Astrocyte (in vitro differentiated cells and primary cell): Measurements from ENCODE around the gene COL5A1. TPM values are rescaled to one million over a fixed set of nuclear protein-coding genes. Genes with fewer than 3 reads are reported as not detected.

ENCODE experiments used
- DNase-seq: peaks from one replicate; pipeline ENCODE4 v3.0.0-alpha.2; 2010; ENCODE audit warnings: low read depth
- FAIRE-seq: peaks from 2 replicates; lab custom pipeline; 2011; peaks lifted over from hg19 to GRCh38; lab: Jason Lieb, UNC
- H2AFZ ChIP-seq: 2 replicates; pipeline ENCODE4 v1.6.0; 2012; ENCODE audit warnings: low read depth, low read length, inconsistent platforms
- H3K27ac ChIP-seq: 2 replicates; pipeline ENCODE4 v1.5.1; 2011; ENCODE audit warnings: low read depth, low read length, inconsistent platforms
- H3K27me3 ChIP-seq: 2 replicates; pipeline ENCODE4 v1.6.0; 2011; ENCODE audit warnings: low read length, inconsistent platforms; ENCODE audit not compliant: insufficient read depth
- H3K36me3 ChIP-seq: 2 replicates; pipeline ENCODE4 v1.5.1; 2011; ENCODE audit warnings: low read length, inconsistent platforms; ENCODE audit not compliant: insufficient read depth
- H3K4me1 ChIP-seq: 2 replicates; pipeline ENCODE4 v1.5.1; 2011; ENCODE audit warnings: low read length, inconsistent platforms; ENCODE audit not compliant: insufficient read depth
- H3K4me2 ChIP-seq: 2 replicates; pipeline ENCODE4 v1.6.0; 2012; ENCODE audit warnings: low read length, inconsistent platforms
- H3K4me3 ChIP-seq: 2 replicates; pipeline ENCODE4 v1.5.1; 2011; ENCODE audit warnings: low read depth, mild to moderate bottlenecking, low read length, inconsistent platforms; ENCODE audit not compliant: insufficient read depth
- H3K79me2 ChIP-seq: 2 replicates; pipeline ENCODE4 v1.6.0; 2012; ENCODE audit warnings: mild to moderate bottlenecking, low read length, inconsistent platforms; ENCODE audit not compliant: insufficient read depth
- H3K9ac ChIP-seq: 2 replicates; pipeline ENCODE4 v1.6.0; 2012; ENCODE audit warnings: mild to moderate bottlenecking, low read length, inconsistent platforms
- H3K9me3 ChIP-seq: 2 replicates; pipeline ENCODE4 v1.5.1; 2012; ENCODE audit warnings: low read depth, mild to moderate bottlenecking, low read length, inconsistent platforms; ENCODE audit not compliant: insufficient read depth
- H4K20me1 ChIP-seq: 2 replicates; pipeline ENCODE4 v1.6.0; 2012; ENCODE audit warnings: low read length, inconsistent platforms; ENCODE audit not compliant: insufficient read depth
- H3K27ac Mint-ChIP-seq: one replicate; pipeline ENCODE4 v1.8.0; 2021; ENCODE audit warnings: mild to moderate bottlenecking, mixed read lengths; ENCODE audit not compliant: unreplicated experiment
- H3K27me3 Mint-ChIP-seq: one replicate; pipeline ENCODE4 v1.8.0; 2021; ENCODE audit warnings: low read depth, mixed read lengths; ENCODE audit not compliant: unreplicated experiment
- H3K36me3 Mint-ChIP-seq: one replicate; pipeline ENCODE4 v1.8.0; 2021; ENCODE audit warnings: low read depth, mixed read lengths; ENCODE audit not compliant: unreplicated experiment
- H3K4me1 Mint-ChIP-seq: one replicate; pipeline ENCODE4 v1.8.0; 2021; ENCODE audit warnings: low read depth, mixed read lengths; ENCODE audit not compliant: unreplicated experiment
- H3K4me3 Mint-ChIP-seq: one replicate; pipeline ENCODE4 v1.8.0; 2021; ENCODE audit warnings: mild to moderate bottlenecking, moderate library complexity, mixed read lengths; ENCODE audit not compliant: unreplicated experiment
- H3K9me3 Mint-ChIP-seq: one replicate; pipeline ENCODE4 v1.8.0; 2021; ENCODE audit warnings: mild to moderate bottlenecking, mixed read lengths; ENCODE audit not compliant: unreplicated experiment
- CTCF ChIP-seq: IDR thresholded peaks from 2 replicates; pipeline ENCODE4 v1.5.1; 2011; ENCODE audit warnings: low read depth, mild to moderate bottlenecking, inconsistent platforms, low read length, moderate library complexity; ENCODE audit not compliant: insufficient read depth
- EZH2 ChIP-seq: IDR thresholded peaks from 2 replicates; pipeline ENCODE4 v1.6.1; 2012; ENCODE audit warnings: mild to moderate bottlenecking, low read length, inconsistent platforms; ENCODE audit not compliant: insufficient read depth
- total RNA-seq: library from RNA; stranded (reverse); gene quantifications from 2 replicates; pipeline ENCODE4 v1.2.1, GENCODE V29; 2021

The COL5A1 gene
- total RNA-seq, 1 donor from 2014 or later: 1,055 TPM

GRCh38 chr9:134624621-134625181 lies 16.9 kb upstream of the COL5A1 start:
- TF ChIP-seq EZH2 (no peak), CTCF (no peak)
- Mint-ChIP-seq H3K27me3 (peaks cover 7% of the 10 kb centered on the region), H3K9me3 (peaks cover 3% of the 10 kb centered on the region), H3K4me1 (peaks cover 55% of the 10 kb centered on the region), H3K36me3 (no peaks in the 10 kb centered on the region), H3K27ac (peak overlapping the region; percentile 97), H3K4me3 (peak overlapping the region; percentile 75)
- no peak overlapping the region for H2AFZ ChIP-seq
- H3K36me3 ChIP-seq: no peaks in the 10 kb centered on the region
- peaks cover 53% of the 10 kb centered on the region for H3K4me1 ChIP-seq
- H4K20me1 ChIP-seq: no peaks in the 10 kb centered on the region
- H3K4me3 ChIP-seq: no peak overlapping the region
- DNase-seq (peak; percentile 89), FAIRE-seq (peak; percentile 97)
- no peaks in the 10 kb centered on the region for H3K79me2 ChIP-seq
- no peaks in the 10 kb centered on the region for H3K9me3 ChIP-seq
- H3K4me2 ChIP-seq: peak overlapping the region; percentile 71
- no peaks in the 10 kb centered on the region for H3K27me3 ChIP-seq
- H3K9ac ChIP-seq: peak overlapping the region; percentile 78
- peak overlapping the region; percentile 95 for H3K27ac ChIP-seq

DNA sequence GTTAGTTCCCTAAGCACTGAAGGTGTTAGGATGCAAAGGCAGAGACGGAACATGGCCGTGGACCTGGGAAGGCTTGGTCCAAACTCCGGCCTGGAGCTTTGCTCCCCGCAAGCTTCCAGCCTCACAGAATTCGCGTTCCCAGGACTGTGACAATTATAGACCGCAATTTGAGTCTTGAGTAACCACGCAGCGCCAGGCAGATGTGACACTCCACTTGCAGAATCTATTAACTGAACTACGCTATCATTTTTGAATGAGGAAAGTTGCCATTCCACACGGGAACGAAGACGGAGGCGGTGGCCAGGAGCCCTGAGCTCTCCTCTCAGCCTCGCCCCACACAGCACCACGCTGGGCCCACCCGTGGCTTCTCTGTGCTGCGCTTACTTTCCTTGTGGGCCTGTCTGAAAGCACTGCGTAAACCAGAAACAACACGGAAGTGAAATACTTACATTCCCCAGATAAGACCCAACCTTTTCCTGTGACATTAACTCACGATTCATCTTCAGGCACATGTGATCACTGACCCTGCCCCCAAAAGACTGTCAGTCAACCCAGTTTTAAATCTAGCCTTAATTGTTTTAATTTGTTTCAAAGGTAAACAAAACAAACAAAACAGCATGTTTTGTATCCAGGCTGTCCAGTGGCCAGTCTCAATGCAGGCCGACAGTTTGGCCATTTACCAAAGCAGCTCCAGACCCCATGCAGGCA lies 16.1 kb upstream of the COL5A1 start:
- Mint-ChIP-seq H3K27ac (peak overlapping the region; percentile 97), H3K4me1 (peaks cover 54% of the 10 kb centered on the region), H3K36me3 (no peaks in the 10 kb centered on the region), H3K4me3 (peak overlapping the region; percentile 64), H3K27me3 (peaks cover 9% of the 10 kb centered on the region), H3K9me3 (peaks cover 3% of the 10 kb centered on the region)
- DNase-seq: peak; percentile 74
- H3K4me1 ChIP-seq: peaks cover 53% of the 10 kb centered on the region
- H3K9me3 ChIP-seq: no peaks in the 10 kb centered on the region
- no peaks in the 10 kb centered on the region for H3K79me2 ChIP-seq
- H4K20me1 ChIP-seq: no peaks in the 10 kb centered on the region
- H3K27me3 ChIP-seq: no peaks in the 10 kb centered on the region
- peak overlapping the region; percentile 71 for H3K4me2 ChIP-seq
- H3K36me3 ChIP-seq: no peaks in the 10 kb centered on the region
- H2AFZ ChIP-seq: peak overlapping the region; percentile 42
- TF ChIP-seq EZH2 (no peak), CTCF (no peak)
- H3K4me3 ChIP-seq: no peak overlapping the region
- H3K27ac ChIP-seq: peak overlapping the region; percentile 95
- no peak for FAIRE-seq
- H3K9ac ChIP-seq: peak overlapping the region; percentile 78

DNA sequence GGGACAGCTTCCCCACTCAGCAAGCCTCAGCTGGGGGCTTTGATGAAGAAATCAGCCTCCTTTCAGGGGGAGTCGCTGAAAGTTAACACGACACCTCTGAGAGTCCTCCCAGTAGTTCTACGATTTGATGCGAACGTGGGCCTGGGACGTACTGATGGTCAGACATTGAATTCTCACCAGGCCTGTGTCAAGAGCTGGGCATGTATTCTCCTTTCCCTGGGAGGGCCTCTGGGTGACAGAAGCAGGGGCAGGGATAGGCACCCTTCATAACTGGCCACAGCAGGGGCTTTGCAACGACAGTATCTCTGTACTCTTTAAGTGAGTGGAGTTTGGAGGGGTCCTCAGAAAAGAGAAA lies 15.6 kb upstream of the COL5A1 start:
- Histone ChIP-seq H3K4me3 (no peak overlapping the region), H3K27ac (peak overlapping the region; percentile 95), H3K4me1 (peaks cover 50% of the 10 kb centered on the region), H4K20me1 (no peaks in the 10 kb centered on the region), H3K9ac (peak overlapping the region; percentile 78), H3K9me3 (no peaks in the 10 kb centered on the region), H3K36me3 (no peaks in the 10 kb centered on the region), H3K27me3 (no peaks in the 10 kb centered on the region), H3K79me2 (no peaks in the 10 kb centered on the region), H3K4me2 (peak overlapping the region; percentile 71), H2AFZ (peak overlapping the region; percentile 42)
- H3K27me3 Mint-ChIP-seq: peaks cover 9% of the 10 kb centered on the region
- H3K4me1 Mint-ChIP-seq: peaks cover 50% of the 10 kb centered on the region
- peak overlapping the region; percentile 40 for H3K4me3 Mint-ChIP-seq
- H3K9me3 Mint-ChIP-seq: peaks cover 3% of the 10 kb centered on the region
- H3K36me3 Mint-ChIP-seq: no peaks in the 10 kb centered on the region
- FAIRE-seq (no peak), DNase-seq (no peak)
- no peak for TF ChIP-seq CTCF
- TF ChIP-seq EZH2: no peak
- peak overlapping the region; percentile 97 for H3K27ac Mint-ChIP-seq
